K562 (cell line): ENCODE measurements around the gene EFEMP2. TPM values are rescaled to one million over a fixed set of nuclear protein-coding genes. Genes with fewer than 3 reads are reported as not detected.
A peak's percentile ranks its signal among the peaks of the same experiment; 100 is the strongest.

Experiments
- CTBP1 ChIP-seq: fragments of 450-650 bp; IDR thresholded peaks from 2 replicates; pipeline ENCODE4 v1.6.1; 2016; ENCODE audit warnings: borderline replicate concordance
- ERF ChIP-seq: fragments of 450-650 bp; formaldehyde crosslinking; IDR thresholded peaks from 2 replicates; pipeline ENCODE4 v1.4.0; 2020; ENCODE audit warnings: mild to moderate bottlenecking, mixed read lengths
- FOXM1 ChIP-seq, 2 experiments: fragments of 450-650 bp in 1 of 2; sonication (generic) in 1 of 2; formaldehyde crosslinking in 1 of 2; IDR thresholded peaks; 2 replicates each; pipeline versions ENCODE4 v1.6.1 to v1.9.0; 2017 to 2022; ENCODE audit warnings: low read depth in 2 of 2, mild to moderate bottlenecking in 2 of 2, missing genetic modification reagents in 1 of 2, moderate library complexity in 1 of 2
- HDAC3 ChIP-seq: fragments of 450-650 bp; IDR thresholded peaks from 2 replicates; pipeline ENCODE4 v1.6.1; 2018; ENCODE audit warnings: borderline replicate concordance, mild to moderate bottlenecking, moderate library complexity; ENCODE audit not compliant: partially characterized antibody
- HEY1 ChIP-seq: fragments of 250-450 bp; sonication (Bioruptor Pico); IDR thresholded peaks from 2 replicates; pipeline ENCODE4 v1.5.0; 2020; ENCODE audit warnings: mild to moderate bottlenecking, moderate library complexity, borderline replicate concordance
- MEIS2 ChIP-seq: fragments of 450-650 bp; IDR thresholded peaks from 2 replicates; pipeline ENCODE4 v1.6.1; 2014; ENCODE audit warnings: mild to moderate bottlenecking; ENCODE audit not compliant: partially characterized antibody
- MTF1 ChIP-seq: fragments of 250-450 bp; sonication (Bioruptor Pico); IDR thresholded peaks from 2 replicates; pipeline ENCODE4 v1.9.0; 2021; ENCODE audit warnings: moderate library complexity, mild to moderate bottlenecking, inconsistent platforms, borderline replicate concordance
- RAD51 ChIP-seq: fragments of 450-650 bp; IDR thresholded peaks from 2 replicates; pipeline ENCODE4 v1.7.1; 2016; ENCODE audit warnings: low read depth, mild to moderate bottlenecking, borderline replicate concordance
- RFX5 ChIP-seq: IDR thresholded peaks from 2 replicates; pipeline ENCODE4 v1.6.1; 2011; ENCODE audit warnings: low read depth, mild to moderate bottlenecking, improper control_type of control experiment, low read length
- TAF15 ChIP-seq: fragments of 200-400 bp; formaldehyde crosslinking; IDR thresholded peaks from 2 replicates; pipeline ENCODE4 v1.6.1; 2017; ENCODE audit warnings: mild to moderate bottlenecking, low read depth, low read length, moderate library complexity
- ZKSCAN1 ChIP-seq: fragments of 150-350 bp; IDR thresholded peaks from 2 replicates; pipeline ENCODE4 v1.6.1; 2016; ENCODE audit warnings: low read depth, low read length
- ZNF143 ChIP-seq: sonication (generic); formaldehyde crosslinking; IDR thresholded peaks from 2 replicates; pipeline ENCODE4 v1.9.0; 2022; ENCODE audit warnings: mild to moderate bottlenecking, missing genetic modification reagents
- ZNF146 ChIP-seq: IDR thresholded peaks from one replicate; pipeline ENCODE4 v1.6.1; 2018; ENCODE audit warnings: missing compliant biosample characterization; ENCODE audit not compliant: unreplicated experiment
- polyA plus RNA-seq, 8 experiments: library from polyadenylated mRNA; depleted of rRNA in 4 of 8; stranded (reverse) in 5 of 8; unstranded in 3 of 8; fragments of >200 nt; fragmentation: Nextera tagmentation in 2 of 8; fragmentation: Illumina TruSeq in 1 of 8; extraction: Ambion mirVana in 2 of 8; extraction: Trizol in 1 of 8; gene quantifications; 2 replicates each; pipeline versions ENCODE4 v1.2.1 to v1.2.3, GENCODE V29; 2011 to 2014; ENCODE audit warnings: inconsistent platforms in 1 of 8, missing spikeins in 1 of 8
- total RNA-seq, 7 experiments: library from RNA; depleted of rRNA in 6 of 7; stranded (reverse); fragments of >200 nt in 6 of 7; fragmentation: Illumina TruSeq in 2 of 7; extraction: Trizol in 2 of 7; gene quantifications; 2 replicates each; pipeline versions ENCODE4 v1.2.1 to v1.2.3, GENCODE V29; 2011 to 2021; ENCODE audit warnings: low replicate concordance in 1 of 7
- TF ChIP-seq, protein P1 (sequence below): sonication (generic); formaldehyde crosslinking; IDR thresholded peaks from 2 replicates; pipeline ENCODE4 v1.8.0; 2022; ENCODE audit warnings: mild to moderate bottlenecking, missing genetic modification reagents
- TF ChIP-seq, protein P2 (sequence below), 3 experiments: fragments of 200-800 bp in 1 of 3; fragments of 250-450 bp in 1 of 3; fragments of 450-650 bp in 1 of 3; sonication (Bioruptor Pico) in 1 of 3; sonication (Bioruptor generic) in 1 of 3; formaldehyde crosslinking in 1 of 3; IDR thresholded peaks; 2 replicates each; pipeline versions ENCODE4 v1.6.1 to v1.8.0; 2016 to 2022; ENCODE audit warnings: mild to moderate bottlenecking in 2 of 3, missing genetic modification characterization in 2 of 3, missing compliant biosample characterization in 1 of 3, moderate library complexity in 1 of 3
- TF ChIP-seq, protein P3 (sequence below), 2 experiments: IDR thresholded peaks; 2 replicates each; pipeline ENCODE4 v1.6.1; 2011; ENCODE audit warnings: borderline replicate concordance in 1 of 2, control low read depth in 1 of 2, low read depth in 1 of 2, low read length in 1 of 2, mild to moderate bottlenecking in 1 of 2, mixed read lengths in 1 of 2, moderate library complexity in 1 of 2; ENCODE audit not compliant: insufficient read depth in 1 of 2, insufficient read length in 1 of 2, poor library complexity in 1 of 2, severe bottlenecking in 1 of 2; ENCODE audit errors: extremely low read depth in 1 of 2

The EFEMP2 gene
- total and polyA plus RNA-seq, 9 of the 15 experiments (the other 6 are each of a cell fraction or from before 2014, with no cell fraction given) = 0.07 to 2.9 (median 0.69) TPM; not detected in 1

DNA sequence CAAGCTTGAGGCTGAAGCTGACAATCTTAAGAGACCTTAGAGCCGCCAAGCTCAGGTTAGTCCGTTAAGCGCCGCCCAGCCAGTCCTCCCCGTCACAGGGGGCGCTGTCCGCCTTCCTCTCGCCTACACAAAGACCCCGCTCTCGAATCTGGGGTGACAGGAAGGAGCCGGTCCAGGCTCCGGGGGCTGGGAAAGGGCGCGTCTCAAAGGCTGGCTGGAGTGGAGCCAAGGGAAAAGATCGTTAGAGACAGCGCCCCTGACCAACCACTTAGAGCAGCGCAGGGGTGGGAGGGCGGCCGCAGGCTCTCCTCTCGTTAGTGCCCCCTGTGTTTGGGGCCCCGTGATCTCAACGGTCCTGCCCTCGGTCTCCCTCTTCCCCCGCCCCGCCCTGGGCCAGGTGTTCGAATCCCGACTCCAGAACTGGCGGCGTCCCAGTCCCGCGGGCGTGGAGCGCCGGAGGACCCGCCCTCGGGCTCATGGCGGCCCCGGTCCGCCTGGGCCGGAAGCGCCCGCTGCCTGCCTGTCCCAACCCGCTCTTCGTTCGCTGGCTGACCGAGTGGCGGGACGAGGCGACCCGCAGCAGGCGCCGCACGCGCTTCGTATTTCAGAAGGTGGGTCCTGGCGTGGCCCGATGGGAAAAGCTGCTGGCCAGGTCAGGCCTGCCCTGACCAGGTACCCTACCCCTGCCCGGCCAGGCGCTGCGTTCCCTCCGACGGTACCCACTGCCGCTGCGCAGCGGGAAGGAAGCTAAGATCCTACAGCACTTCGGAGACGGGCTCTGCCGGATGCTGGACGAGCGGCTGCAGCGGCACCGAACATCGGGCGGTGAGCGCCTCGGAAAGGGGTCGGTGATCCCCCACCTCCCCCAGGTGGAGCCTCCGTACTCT lies 12.1 kb downstream of the EFEMP2 start, which contains the start of gene MUS81 (continued):
- TF ChIP-seq, protein P1, sequence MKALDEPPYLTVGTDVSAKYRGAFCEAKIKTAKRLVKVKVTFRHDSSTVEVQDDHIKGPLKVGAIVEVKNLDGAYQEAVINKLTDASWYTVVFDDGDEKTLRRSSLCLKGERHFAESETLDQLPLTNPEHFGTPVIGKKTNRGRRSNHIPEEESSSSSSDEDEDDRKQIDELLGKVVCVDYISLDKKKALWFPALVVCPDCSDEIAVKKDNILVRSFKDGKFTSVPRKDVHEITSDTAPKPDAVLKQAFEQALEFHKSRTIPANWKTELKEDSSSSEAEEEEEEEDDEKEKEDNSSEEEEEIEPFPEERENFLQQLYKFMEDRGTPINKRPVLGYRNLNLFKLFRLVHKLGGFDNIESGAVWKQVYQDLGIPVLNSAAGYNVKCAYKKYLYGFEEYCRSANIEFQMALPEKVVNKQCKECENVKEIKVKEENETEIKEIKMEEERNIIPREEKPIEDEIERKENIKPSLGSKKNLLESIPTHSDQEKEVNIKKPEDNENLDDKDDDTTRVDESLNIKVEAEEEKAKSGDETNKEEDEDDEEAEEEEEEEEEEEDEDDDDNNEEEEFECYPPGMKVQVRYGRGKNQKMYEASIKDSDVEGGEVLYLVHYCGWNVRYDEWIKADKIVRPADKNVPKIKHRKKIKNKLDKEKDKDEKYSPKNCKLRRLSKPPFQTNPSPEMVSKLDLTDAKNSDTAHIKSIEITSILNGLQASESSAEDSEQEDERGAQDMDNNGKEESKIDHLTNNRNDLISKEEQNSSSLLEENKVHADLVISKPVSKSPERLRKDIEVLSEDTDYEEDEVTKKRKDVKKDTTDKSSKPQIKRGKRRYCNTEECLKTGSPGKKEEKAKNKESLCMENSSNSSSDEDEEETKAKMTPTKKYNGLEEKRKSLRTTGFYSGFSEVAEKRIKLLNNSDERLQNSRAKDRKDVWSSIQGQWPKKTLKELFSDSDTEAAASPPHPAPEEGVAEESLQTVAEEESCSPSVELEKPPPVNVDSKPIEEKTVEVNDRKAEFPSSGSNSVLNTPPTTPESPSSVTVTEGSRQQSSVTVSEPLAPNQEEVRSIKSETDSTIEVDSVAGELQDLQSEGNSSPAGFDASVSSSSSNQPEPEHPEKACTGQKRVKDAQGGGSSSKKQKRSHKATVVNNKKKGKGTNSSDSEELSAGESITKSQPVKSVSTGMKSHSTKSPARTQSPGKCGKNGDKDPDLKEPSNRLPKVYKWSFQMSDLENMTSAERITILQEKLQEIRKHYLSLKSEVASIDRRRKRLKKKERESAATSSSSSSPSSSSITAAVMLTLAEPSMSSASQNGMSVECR = peak; percentile 73
- TF ChIP-seq, protein P2, sequence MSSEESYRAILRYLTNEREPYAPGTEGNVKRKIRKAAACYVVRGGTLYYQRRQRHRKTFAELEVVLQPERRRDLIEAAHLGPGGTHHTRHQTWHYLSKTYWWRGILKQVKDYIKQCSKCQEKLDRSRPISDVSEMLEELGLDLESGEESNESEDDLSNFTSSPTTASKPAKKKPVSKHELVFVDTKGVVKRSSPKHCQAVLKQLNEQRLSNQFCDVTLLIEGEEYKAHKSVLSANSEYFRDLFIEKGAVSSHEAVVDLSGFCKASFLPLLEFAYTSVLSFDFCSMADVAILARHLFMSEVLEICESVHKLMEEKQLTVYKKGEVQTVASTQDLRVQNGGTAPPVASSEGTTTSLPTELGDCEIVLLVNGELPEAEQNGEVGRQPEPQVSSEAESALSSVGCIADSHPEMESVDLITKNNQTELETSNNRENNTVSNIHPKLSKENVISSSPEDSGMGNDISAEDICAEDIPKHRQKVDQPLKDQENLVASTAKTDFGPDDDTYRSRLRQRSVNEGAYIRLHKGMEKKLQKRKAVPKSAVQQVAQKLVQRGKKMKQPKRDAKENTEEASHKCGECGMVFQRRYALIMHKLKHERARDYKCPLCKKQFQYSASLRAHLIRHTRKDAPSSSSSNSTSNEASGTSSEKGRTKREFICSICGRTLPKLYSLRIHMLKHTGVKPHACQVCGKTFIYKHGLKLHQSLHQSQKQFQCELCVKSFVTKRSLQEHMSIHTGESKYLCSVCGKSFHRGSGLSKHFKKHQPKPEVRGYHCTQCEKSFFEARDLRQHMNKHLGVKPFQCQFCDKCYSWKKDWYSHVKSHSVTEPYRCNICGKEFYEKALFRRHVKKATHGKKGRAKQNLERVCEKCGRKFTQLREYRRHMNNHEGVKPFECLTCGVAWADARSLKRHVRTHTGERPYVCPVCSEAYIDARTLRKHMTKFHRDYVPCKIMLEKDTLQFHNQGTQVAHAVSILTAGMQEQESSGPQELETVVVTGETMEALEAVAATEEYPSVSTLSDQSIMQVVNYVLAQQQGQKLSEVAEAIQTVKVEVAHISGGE (CRISPR knock-in tag; IDR thresholded peaks at IDR 0.05) = peak in 2 of 3 experiments; percentile 53 to 88; a peak in 2 of 6 replicates
- TF ChIP-seq ZNF146 (CRISPR knock-in tag) (no peak), RAD51 (peak; percentile 47; the same call in 1 of the 2 replicates), ZNF143 (CRISPR knock-in tag) (no peak), RFX5 (no peak), TAF15 (no peak), HDAC3 (peak; percentile 13), HEY1 (CRISPR knock-in tag) (no peak; the same call in 1 of the 2 replicates), FOXM1 (IDR thresholded peaks at IDR 0.05; ENCODE audit: low read depth) (peak; percentile 56), FOXM1 (CRISPR knock-in tag; IDR thresholded peaks at IDR 0.05; ENCODE audit: low read depth) (peak; percentile 46; the same call in 1 of the 2 replicates), ERF (CRISPR knock-in tag) (no peak), MTF1 (CRISPR knock-in tag) (no peak), MEIS2 (peak; percentile 53), CTBP1 (peak; percentile 78; the same call in 1 of the 2 replicates), ZKSCAN1 (no peak; the same call in 1 of the 2 replicates)
- TF ChIP-seq, protein P3, sequence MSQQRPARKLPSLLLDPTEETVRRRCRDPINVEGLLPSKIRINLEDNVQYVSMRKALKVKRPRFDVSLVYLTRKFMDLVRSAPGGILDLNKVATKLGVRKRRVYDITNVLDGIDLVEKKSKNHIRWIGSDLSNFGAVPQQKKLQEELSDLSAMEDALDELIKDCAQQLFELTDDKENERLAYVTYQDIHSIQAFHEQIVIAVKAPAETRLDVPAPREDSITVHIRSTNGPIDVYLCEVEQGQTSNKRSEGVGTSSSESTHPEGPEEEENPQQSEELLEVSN (IDR thresholded peaks at IDR 0.05; ENCODE audit: borderline replicate concordance in 1 of 2, extremely low read depth in 1 of 2, insufficient read depth in 1 of 2, insufficient read length in 1 of 2, low read depth in 1 of 2, low read length in 1 of 2, poor library complexity in 1 of 2, severe bottlenecking in 1 of 2) = peak in 1 of 2 experiments; percentile 32
